Measurements from ENCODE around the gene ATP8A1.

ATP8A1 gene

DNA sequence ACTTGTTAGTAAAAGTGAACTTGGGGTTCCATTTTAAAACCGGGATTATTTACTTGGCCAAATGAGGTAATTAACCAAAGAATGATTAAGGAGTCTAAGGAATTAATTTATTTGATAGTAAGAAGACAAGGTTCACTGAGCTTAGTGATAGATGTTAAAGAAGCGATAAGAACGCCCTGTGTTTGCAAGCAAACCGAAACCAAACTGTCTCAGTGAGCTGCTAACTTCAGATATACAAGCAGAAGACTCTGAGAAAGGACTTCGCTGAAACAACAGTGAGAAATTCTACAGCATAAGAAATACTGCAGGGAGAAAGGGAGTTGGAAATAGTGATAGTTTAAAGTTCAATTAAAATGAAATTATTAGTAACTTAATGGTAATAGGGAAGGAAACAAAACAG lies 297.2 kb downstream of the ATP8A1 start:
- DNase-seq, result no peak
